ENCODE measurements around the gene SH2D1A.
"Not testable (repeated sequence)": the region's sequence is repeated elsewhere in the genome, so short reads cannot be mapped to it uniquely, and the experiment has no call there.

SH2D1A gene

DNA sequence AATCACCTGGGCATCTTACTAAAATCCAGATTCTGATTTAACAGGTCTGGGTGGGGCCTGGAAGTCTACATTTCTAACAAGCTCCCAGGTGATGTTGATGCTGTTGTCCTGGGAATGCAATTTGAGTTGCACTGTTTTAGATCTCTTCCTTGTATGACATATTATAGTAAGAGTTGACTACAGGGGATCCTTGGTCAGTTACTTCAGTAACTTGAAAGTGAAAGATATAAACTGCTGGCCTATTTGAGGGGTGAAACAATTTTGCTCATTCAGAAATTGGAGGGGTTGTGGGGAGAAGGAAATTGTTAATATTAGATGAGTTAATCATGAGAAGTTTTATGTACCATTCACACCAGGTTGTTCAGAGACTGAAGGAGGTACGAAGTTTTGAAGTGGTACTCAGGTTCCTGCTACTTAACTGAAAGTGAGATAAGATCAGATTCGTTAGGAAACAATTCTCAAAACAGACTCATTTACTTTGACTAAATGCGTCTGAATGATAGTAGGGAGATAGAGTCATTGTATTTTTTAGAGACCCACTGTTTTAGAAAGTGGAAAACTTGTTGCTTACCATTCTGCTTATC is 12.5 kb downstream of the SH2D1A start:
- no peak for DNase-seq

DNA sequence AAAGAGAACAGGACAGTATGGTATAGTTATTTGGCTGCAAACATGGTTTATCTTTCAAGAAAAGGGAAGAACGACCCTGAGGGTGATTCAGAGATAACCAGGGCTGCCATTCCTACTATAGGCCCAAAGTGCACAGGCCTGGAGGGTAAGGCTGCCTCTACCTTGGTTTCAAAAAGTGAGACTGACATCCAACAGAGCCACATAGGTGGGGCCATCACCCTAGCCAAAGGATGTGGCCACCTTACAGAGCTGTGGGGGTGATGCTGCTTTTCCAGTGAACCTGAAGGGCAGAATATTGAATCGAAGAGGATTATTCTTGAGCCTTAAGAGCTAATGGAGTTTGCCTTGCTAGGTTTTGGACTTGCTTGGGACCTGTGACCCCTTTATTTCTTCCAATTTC is 15.7 kb downstream of the SH2D1A start:
- no peak for DNase-seq

DNA sequence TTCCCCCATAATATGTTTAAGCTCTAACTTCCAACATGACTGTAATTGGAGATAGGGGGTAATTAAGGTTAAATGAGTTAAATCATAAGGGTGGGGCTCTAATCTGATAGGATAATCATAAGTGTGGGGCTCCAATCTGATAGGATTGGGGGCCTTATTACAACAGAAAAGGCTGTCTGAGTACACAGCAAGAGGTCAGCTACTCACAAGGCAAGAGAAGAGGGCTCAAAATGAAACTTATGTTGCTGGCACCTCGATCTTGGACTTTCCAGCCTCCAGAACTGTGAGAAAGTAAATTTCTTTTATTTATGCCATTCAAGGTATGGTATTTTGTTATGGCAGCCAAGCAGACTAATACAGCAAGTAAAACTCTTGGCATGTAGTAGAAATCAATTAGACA is 16.4 kb downstream of the SH2D1A start:
- DNase-seq, result no peak

DNA sequence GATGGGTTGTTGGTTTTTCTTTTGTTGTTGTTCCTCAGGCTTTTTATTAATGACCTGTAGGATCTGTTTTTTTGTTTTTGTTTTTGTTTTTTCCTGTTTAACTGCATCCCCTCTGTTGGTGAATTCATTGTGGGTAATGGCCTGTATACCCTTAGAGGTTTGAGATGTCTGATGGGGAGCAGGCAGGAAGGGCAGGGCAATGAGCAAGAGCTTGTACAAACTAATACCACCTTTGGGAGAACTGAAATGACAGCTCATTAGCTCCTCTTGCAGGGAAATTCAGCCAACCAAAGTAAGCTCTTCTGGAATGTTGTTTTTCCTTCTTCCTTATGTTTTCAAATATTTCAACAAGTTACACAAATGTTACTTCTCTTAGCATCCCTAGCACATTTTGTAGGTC is 23.4 kb downstream of the SH2D1A start:
- DNase-seq, result no peak

DNA sequence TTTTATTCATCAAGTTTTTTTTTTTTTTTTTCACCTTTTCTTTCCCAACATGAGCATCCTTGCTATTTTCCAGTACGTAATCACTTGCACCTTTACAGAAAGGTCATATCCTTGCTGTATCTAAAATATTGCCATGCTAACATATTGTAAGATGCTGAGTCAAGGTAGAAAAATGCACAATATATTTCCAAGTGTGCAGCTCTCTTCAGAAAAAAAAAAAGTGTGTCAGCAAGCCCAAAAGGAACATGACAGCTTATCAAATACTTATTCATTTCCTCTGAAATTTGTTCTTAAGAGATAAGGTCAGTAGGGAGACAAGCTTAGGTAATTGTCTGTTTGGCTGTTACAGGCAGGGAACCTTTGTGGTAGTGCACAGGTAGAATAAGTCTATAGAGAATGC is 27.0 kb downstream of the SH2D1A start:
- no peak for DNase-seq

DNA sequence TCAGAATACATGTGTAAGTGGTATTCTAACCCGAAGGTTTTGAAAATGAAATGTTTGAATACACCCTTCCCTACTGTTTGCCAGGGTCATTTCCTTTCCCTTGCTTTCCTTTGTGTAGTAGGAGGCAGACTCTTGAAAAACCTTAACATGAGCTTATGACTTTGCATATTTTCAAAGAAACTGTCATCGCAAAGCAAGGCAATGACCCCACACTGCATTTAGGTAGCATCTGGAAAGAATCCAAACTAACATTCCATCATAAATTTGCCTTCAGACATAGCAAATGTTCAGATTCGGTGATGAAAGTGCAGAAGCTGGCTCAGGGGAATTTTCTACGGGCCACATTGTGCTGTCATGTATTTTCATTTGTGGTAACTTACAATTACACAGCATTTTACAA is 32.3 kb downstream of the SH2D1A start:
- no peak for DNase-seq

DNA sequence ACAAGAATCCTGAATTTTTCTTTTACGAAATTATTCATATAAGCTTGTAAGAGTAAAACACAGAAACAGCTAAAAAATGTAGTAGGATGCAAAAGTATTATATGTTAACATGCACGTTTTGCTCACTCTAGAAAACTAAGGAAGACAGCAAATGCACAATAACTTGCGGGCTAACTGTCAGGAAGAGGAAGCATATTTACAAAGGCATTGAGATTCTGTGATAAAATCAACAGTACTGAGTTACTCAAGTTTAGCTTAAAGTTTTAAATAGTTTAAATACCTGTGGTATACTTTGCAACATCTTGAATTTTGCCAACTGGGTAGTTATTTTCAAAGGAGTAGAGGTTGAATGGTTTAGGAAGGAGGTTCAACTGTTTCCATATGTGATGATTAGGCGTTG is 37.0 kb downstream of the SH2D1A start:
- no peak for DNase-seq

DNA sequence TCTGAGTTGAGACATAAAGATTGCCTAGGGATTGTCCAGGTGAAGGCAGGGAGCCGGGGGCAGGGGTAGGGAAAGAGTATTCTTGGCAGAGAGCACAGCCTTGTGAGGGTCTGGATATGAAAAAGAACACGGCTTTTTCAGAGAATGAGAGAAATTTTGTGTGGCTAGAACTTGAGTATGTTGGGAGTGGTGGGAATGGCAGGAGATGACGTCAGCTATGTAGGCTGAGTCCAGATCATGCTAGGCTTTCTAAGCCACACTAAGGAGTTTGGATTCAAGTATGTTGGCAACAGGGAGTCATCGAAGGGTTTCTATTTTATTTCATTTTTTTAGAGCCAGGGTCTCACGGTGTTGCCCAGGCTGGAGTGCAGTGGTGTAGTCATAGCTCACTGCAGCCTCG is 40.0 kb downstream of the SH2D1A start:
- no peak for DNase-seq

DNA sequence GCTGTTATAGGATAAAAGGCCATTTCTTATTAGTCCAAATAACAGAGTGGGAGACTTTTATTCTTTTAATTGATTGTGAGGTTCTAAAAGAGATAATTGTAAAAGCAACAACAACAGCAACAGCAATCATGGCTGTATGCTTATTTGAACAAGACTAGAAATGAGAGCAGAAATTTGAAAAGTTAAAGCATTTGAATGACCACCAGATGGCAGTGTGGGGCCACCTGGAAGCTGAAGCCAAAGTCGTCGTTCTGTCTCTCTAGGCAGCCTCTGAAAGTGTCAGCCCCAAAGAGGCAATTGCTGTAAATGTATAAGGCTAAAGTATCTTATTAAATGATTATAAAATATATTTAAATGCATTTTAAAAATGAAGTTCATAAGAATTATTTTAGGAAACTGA is 42.2 kb downstream of the SH2D1A start:
- DNase-seq, result peak; percentile 59

DNA sequence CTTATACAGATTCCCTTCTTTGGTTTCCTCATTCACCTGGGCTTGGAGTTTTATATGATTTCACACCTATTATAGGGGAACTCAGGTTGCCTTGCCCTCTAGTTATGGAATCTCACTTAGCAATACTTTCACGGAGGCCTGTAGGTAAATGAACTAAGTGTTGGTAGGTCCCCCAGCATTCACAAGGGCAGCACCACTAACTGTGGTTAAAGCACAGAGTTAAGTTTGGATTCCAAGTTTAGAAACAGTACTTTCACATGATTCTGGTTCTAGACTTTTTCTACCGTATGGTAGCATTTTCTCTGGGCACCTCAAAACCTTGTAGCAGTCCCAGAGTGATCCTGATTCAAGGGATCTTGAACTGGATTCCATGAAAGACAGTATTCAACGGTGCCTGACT is 46.4 kb downstream of the SH2D1A start:
- no peak for DNase-seq

DNA sequence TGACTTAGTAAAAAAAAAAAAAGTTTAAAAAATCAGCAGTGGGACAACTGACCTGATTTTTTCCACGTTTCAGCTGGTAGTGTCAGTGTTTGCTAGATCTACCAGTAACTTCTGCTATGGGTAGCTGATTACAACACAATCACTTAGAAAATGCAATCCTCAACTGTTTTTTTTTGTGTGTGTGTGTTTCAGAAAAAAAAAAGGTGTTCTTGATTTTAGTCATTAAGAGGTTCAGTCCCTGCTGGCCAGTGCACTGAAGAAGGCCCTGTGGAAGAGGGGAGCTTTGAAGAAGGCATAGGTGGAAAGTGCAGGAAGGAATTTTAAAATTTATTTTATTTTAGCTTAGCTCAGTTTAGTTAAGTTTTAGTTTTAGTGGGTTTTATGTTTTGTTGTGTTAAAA is 46.9 kb downstream of the SH2D1A start:
- DNase-seq, result no peak

DNA sequence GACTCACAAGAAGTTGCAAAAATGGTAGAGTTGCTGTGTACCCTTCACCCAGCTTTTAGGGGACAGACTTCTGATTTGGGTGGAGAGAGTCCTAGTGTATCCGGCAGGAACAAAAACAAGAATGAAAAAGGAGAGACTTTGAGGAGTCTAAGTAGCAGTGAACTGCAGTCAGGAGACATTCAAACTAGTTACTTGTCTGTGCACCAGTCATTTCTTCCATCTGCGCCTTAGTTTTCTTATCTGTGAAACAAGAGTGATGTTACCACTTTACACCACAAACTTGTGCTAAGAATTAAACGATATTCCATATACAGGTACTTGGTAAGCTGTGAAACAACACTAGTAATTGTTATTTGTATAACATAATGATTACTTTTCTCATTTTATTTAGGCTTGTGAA is 47.3 kb downstream of the SH2D1A start:
- no peak for DNase-seq

DNA sequence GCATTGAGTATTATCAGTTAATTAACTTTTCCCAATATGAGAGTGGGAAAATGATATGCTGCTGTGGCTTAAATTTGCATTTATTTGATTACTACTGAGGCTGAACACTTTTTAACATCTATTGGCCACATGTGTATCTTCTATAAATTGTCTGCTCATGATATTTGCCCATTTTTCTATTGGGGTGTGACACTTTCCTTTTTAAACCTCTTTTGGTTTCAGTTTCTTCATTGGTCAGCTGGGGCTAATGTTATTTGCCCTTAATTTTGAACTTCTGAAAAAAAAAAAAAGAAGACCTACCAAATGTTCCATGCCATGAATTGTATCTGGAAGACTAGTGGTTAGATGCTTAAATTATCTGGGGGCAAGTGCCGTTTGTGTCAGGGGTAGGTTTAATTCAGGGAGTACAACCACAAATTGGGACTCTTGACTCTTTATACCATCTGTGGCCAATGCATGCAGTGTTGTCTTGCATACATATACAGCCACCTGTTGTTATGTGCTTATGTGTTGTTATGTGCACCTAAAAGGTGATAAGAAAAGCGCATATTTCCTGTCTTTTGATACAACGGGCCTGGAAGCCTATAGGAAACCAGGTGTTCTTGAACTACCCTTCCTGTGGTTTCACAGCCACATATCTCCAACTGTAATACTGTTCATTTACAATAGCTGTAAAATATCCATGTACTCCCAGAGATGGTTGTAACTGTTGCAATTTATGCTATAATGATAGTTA is 49.0 kb downstream of the SH2D1A start:
- DNase-seq, result no peak

DNA sequence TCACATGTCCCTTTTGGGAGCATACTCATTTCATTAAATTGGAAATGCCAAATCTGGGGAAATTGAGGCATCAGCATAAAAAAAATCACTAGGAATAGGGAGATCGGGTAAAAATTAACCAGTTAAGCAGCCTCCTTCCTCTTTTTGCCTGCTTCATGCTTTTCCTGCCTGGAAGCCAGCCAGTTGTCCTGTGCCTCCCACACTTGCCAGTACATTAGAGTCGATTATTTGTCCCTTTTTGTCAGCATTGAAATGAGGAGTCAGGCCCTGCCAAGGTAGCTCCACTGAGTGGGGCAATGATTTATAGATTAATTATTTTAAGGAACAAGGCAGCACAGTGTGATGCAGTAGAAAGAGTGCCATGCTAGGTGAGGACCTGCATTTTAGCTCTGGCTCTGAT is 55.3 kb downstream of the SH2D1A start:
- DNase-seq, result no peak

DNA sequence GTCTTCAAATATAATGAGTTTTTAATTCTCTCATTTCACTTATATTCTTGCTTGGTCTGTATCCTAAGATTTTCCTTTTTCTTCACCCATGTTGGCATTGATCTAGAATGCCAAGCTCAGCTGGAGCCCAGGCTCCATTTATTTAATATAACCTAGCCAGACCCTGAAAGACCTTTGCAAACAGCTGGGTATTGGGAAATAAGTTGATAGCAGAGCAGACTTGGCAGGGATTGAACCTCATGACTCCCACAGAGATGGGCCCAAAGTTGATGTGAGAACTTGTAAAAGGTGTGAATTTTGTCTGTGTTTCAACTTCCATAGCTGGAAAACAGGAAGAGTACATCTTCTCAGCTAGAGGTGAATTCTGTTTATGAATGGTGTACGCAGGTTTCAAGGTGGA is 59.5 kb downstream of the SH2D1A start:
- no peak for DNase-seq

DNA sequence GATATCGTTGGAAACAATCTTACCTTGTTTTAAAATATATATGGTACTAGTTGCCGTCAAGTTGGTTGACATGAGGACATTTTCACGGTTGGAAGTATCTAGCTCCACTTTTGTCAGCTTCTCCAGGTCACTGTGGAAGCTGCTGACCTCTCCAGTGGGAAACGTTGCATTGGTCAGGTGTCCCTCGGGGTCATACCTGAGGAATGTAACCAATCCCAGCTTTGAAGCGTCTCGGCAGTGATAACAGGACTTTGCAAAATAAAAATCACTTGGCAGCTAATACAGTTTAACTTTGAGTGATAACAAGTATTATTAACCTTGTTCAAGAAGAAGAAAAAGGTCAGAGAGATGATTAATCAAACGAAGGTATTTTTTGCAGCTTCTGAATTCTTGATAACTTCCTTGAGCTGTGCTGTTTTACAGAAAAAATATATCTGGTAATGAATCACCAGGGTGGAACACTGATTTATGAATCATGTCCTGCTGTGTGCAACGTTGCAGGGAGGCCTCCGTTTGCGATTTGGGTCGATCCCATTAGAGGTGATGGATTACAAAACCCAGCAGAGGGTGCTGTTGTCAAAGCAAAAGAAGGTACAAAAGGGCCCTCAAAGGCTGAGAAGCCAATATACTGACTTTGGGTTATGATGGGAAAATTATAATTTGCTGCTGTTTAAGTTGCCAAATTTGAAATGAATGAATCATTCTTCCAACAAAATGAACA is 60.1 kb downstream of the SH2D1A start:
- DNase-seq, result peak; percentile 60

DNA sequence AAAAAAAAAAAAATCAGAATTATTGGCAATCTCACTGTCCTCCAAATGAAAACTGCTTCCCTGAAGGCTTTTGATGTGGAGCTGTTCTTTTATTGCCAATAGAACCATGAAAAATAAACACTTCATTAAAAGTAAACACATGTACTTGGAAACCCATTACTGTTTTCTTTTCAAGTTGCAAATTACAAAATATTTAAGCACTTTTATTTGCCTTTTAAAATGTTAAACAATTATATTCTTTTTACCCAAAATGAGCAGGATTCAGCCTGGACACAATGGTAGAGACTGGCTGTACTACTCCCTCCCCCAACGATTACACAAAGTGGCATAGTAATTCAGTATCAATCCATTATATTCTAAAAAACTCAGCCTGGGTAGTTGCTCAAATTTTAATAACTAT is 60.9 kb downstream of the SH2D1A start:
- DNase-seq, result no peak

DNA sequence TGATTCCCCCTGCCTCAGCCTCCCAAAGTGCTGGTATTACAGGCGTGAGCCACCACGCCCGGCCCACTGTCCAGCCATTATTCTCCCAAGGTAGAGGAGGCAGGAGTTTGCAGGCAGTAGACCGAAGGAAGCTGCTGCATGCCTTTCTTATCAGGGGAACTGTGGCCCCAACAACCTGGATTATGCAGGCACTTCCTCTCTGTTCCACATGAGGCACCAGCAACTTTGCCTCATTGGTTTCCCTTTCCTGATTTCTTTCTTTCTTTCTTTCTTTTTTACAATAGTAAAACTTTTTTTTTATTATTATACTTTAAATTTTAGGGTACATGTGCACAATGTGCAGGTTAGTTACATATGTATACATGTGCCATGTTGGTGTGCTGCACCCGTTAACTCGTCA is 62.0 kb downstream of the SH2D1A start:
- DNase-seq, result not testable (repeated sequence)

DNA sequence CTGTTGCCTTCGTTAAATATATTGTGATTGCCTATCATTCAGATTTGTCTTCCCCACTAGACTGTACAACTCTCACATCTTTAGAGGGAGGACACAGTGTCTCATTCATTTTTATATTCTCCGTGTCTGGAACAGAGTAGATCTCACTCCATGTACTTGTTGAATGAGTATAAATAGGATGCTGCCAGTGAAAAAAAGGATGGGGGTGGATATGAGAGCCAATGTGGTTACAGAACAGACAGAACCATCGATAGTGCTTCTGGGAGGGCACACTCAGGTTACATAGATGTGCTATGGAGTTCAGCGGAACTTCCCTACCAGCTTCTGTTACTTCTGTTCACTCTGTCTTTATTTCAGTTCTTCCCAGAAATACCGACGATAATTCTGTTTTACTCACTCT is 66.9 kb downstream of the SH2D1A start:
- no peak for DNase-seq

DNA sequence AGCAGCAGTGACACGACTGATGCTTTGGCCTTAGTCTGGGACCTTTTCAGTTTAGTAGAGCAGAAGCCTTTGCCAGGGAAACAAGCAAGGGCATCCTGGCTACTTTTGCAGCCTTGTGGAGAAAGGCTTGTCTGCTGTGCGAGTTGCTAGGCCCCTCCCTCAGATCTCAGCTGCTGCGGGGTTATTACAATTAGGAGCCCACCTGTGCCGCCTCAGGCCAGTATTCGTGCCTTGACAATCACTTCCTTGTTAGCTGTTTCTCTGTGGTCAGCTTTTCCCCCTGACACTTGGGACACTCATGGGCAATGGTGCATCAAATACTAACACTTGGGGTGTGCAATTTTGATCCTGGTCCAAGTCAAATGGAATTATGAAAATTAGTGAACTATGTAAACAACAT is 67.9 kb downstream of the SH2D1A start:
- DNase-seq, result no peak

DNA sequence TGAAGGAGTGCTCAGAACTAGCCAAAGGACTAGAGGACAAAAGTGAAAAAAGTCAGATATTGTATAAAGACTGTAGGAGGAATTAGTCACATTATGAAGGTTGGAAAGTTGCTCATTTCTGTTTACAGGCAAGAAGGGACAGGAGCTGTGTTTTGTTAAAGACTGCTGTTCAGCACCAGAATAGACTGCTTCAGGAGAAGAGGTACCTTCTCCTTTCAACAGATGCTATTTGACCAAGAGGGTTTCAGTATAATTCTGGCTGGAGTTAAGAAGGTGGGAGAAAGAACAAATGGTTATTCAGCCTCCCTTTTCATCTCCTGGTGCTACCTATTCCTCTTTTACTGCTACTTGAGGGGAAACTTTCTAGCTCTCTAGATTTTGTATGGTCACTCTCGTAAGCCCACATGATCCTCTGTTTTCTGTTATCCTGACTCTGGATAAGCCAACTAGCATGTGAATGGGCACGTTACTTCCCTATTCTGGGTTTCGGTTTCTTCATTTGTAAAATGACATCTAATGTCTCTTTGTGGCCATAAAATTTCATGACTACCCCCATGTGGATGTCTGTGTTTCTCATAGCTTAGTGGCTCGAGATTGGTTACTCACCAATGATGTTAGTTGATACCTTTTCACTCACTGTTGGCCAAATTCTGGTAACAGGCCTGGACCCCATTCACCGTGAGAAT is 68.9 kb downstream of the SH2D1A start:
- DNase-seq, result no peak

DNA sequence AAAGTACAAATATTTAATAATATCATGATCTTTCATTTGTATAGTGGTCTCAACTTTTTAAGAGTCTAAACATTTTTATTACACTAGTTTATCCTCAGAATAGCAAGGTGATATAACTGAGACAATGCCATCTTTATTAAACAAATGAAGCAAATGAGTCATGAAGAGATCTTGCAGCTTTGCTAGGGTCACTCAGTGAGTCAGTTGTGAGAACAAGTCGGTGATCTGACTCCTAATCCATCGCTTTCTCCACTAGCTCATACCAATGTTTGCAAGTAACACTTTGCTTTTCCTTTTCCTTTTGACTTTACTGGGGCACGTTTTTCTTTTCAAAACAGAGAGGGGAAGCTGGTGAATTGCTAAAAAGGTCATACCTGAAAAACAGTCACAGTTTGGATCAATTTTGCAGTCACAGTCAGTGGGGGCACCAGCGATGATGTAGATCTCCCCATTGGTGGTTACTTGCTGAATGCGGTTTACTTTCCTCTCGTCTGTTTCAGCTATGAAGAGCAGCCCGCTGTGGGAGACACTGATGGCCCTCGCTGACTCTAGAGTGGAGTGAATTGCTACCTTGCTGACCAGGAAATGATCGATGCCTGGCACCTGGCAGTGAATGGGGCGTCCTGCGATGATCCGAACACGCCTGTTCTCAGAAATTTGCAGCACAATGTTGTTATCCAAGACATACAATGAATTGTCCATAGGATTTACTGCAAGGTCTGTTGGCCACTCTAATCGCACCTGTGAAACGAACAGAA is 75.7 kb downstream of the SH2D1A start:
- DNase-seq, result no peak
